IMR-90 (cell line): ENCODE measurements around the gene MTURN. TPM values are rescaled to one million over a fixed set of nuclear protein-coding genes. Genes with fewer than 3 reads are reported as not detected.

Experiments
- ATAC-seq: fragments of 200-7000 bp; cut with Tn5 transposase; 2 replicates; pipeline ENCODE4 v1.9.1; 2020; ENCODE audit warnings: low read depth, mild to moderate bottlenecking, moderate library complexity
- BruUV-seq: library from RNA; stranded (reverse); fragments of 400-500 nt; replicated peaks from 2 replicates; lab custom pipeline; 2021; lab: Mats Ljungman, UMichigan
- CTCF ChIA-PET: fragments of 300-600 bp; formaldehyde crosslinking; extraction: SDS; loops from one replicate; lab custom pipeline; 2021; ENCODE audit warnings: antibody characterized with exemption; lab: Yijun Ruan, JAX
- POLR2A ChIA-PET: fragments of 300-600 bp; sonication (Branson Sonifier 250); formaldehyde crosslinking; loops from one replicate; lab custom pipeline; 2022; ENCODE audit warnings: antibody characterized with exemption; ENCODE audit not compliant: unreplicated experiment; lab: Charles Lee
- DNase-seq: peaks from one replicate; pipeline ENCODE4 v3.0.0; 2013
- H2AFZ ChIP-seq: replicated peaks from 2 replicates; pipeline ENCODE3; 2013; ENCODE audit warnings: low read length, mild to moderate bottlenecking; ENCODE audit not compliant: poor library complexity
- H2AK5ac ChIP-seq: 2 replicates; pipeline ENCODE4 v1.6.1; 2013; ENCODE audit warnings: low read depth, low read length, inconsistent platforms
- H2AK9ac ChIP-seq: replicated peaks from 2 replicates; pipeline ENCODE3; 2013; ENCODE audit warnings: mild to moderate bottlenecking, low read depth, low read length, moderate library complexity; ENCODE audit not compliant: poor library complexity
- H2BK120ac ChIP-seq: 2 replicates; pipeline ENCODE4 v1.6.1; 2013; ENCODE audit warnings: low read depth, low read length, inconsistent platforms
- H2BK15ac ChIP-seq: 3 replicates; pipeline ENCODE4 v1.6.1; 2013; ENCODE audit warnings: low read depth, low read length, inconsistent platforms
- H2BK20ac ChIP-seq: 2 replicates; pipeline ENCODE4 v1.6.1; 2013; ENCODE audit warnings: low read depth, mild to moderate bottlenecking, inconsistent platforms, low read length, moderate library complexity
- H2BK5ac ChIP-seq: 2 replicates; pipeline ENCODE4 v1.6.1; 2013; ENCODE audit warnings: mild to moderate bottlenecking, low read depth, low read length, inconsistent platforms; ENCODE audit not compliant: poor library complexity, severe bottlenecking
- H3K14ac ChIP-seq: replicated peaks from 2 replicates; pipeline ENCODE4 v1.6.1; 2013; ENCODE audit warnings: low read depth, low read length, inconsistent platforms
- H3K18ac ChIP-seq: 2 replicates; pipeline ENCODE4 v1.6.1; 2013; ENCODE audit warnings: low read depth, low read length, control low read depth
- H3K23ac ChIP-seq: 2 replicates; pipeline ENCODE4 v1.6.1; 2013; ENCODE audit warnings: low read depth, low read length, inconsistent platforms
- H3K27ac ChIP-seq: 2 replicates; pipeline ENCODE4 v1.5.1; 2013; ENCODE audit warnings: mild to moderate bottlenecking, control low read depth, low read length; ENCODE audit not compliant: insufficient read depth
- H3K27me3 ChIP-seq: 2 replicates; pipeline ENCODE4 v1.6.1; 2013; ENCODE audit warnings: low read length; ENCODE audit not compliant: control insufficient read depth, insufficient read depth
- H3K36me3 ChIP-seq: 2 replicates; pipeline ENCODE4 v1.6.1; 2013; ENCODE audit warnings: low read length, mixed read lengths; ENCODE audit not compliant: control insufficient read depth, insufficient read depth
- H3K4ac ChIP-seq: 2 replicates; pipeline ENCODE4 v1.6.1; 2013; ENCODE audit warnings: low read depth, low read length, inconsistent platforms
- H3K4me1 ChIP-seq: 2 replicates; pipeline ENCODE4 v1.6.1; 2013; ENCODE audit warnings: low read length, mixed read lengths; ENCODE audit not compliant: control insufficient read depth, insufficient read depth
- H3K4me2 ChIP-seq: 2 replicates; pipeline ENCODE4 v1.6.1; 2013; ENCODE audit warnings: low read depth, mild to moderate bottlenecking, control low read depth, low read length, moderate library complexity
- H3K4me3 ChIP-seq: 2 replicates; pipeline ENCODE4 v1.5.1; 2013; ENCODE audit warnings: low read depth, mild to moderate bottlenecking, control low read depth, low read length, moderate library complexity; ENCODE audit not compliant: insufficient read depth
- H3K56ac ChIP-seq: 2 replicates; pipeline ENCODE4 v1.6.1; 2013; ENCODE audit warnings: low read length, inconsistent platforms; ENCODE audit not compliant: insufficient read depth; ENCODE audit errors: extremely low read depth
- H3K79me1 ChIP-seq, 2 experiments: 2 replicates each; pipeline ENCODE4 v1.6.1; 2013; ENCODE audit warnings: low read length in 2 of 2, inconsistent platforms in 1 of 2, low read depth in 1 of 2
- H3K9ac ChIP-seq: 2 replicates; pipeline ENCODE4 v1.6.1; 2013; ENCODE audit warnings: low read depth, low read length, control low read depth
- H3K9me1 ChIP-seq: 2 replicates; pipeline ENCODE4 v1.6.1; 2013; ENCODE audit warnings: low read length, inconsistent platforms; ENCODE audit not compliant: insufficient read depth
- H3K9me3 ChIP-seq: 2 replicates; pipeline ENCODE4 v1.6.1; 2013; ENCODE audit warnings: low read length; ENCODE audit not compliant: control insufficient read depth, insufficient read depth
- H4K20me1 ChIP-seq: 2 replicates; pipeline ENCODE4 v1.6.1; 2013; ENCODE audit warnings: low read length, inconsistent platforms; ENCODE audit not compliant: insufficient read depth
- H4K5ac ChIP-seq: 2 replicates; pipeline ENCODE4 v1.6.1; 2013; ENCODE audit warnings: mild to moderate bottlenecking, low read depth, low read length, control low read depth
- H4K8ac ChIP-seq, 2 experiments: 2 replicates each; pipeline ENCODE4 v1.6.1; 2013; ENCODE audit warnings: low read depth in 2 of 2, low read length in 2 of 2, control low read depth in 1 of 2, inconsistent platforms in 1 of 2
- H4K91ac ChIP-seq: 2 replicates; pipeline ENCODE4 v1.6.1; 2013; ENCODE audit warnings: low read depth, low read length, inconsistent platforms; ENCODE audit not compliant: insufficient read depth
- CTCF ChIP-seq: conservative IDR thresholded peaks from 2 replicates; pipeline ENCODE4 v1.5.1; 2012; ENCODE audit warnings: mild to moderate bottlenecking, low read depth, low read length, improper control_type of control experiment
- ELK1 ChIP-seq: fragments of 150-350 bp; IDR thresholded peaks from 2 replicates; pipeline ENCODE4 v1.6.1; 2016; ENCODE audit warnings: low read depth, mild to moderate bottlenecking, low read length, moderate library complexity, borderline replicate concordance
- MAZ ChIP-seq: IDR thresholded peaks from 2 replicates; pipeline ENCODE4 v1.6.1; 2012; ENCODE audit warnings: low read depth, mild to moderate bottlenecking, low read length, improper control_type of control experiment, moderate library complexity, borderline replicate concordance
- MXI1 ChIP-seq: IDR thresholded peaks from 2 replicates; pipeline ENCODE4 v1.6.1; 2012; ENCODE audit warnings: low read depth, mild to moderate bottlenecking, low read length, moderate library complexity, borderline replicate concordance
- NFE2L2 ChIP-seq: fragments of 150-350 bp; IDR thresholded peaks from 2 replicates; pipeline ENCODE4 v1.6.1; 2016; ENCODE audit warnings: low read depth, mild to moderate bottlenecking, low read length
- POLR2A ChIP-seq: IDR thresholded peaks from 2 replicates; pipeline ENCODE4 v1.6.1; 2012; ENCODE audit warnings: mild to moderate bottlenecking, low read depth, low read length
- RAD21 ChIP-seq: IDR thresholded peaks from 2 replicates; pipeline ENCODE4 v1.6.1; 2012; ENCODE audit warnings: low read length, improper control_type of control experiment
- USF2 ChIP-seq: fragments of 150-350 bp; IDR thresholded peaks from 2 replicates; pipeline ENCODE4 v1.6.1; 2017; ENCODE audit warnings: mild to moderate bottlenecking, antibody characterized with exemption, low read length, low read depth
- WGBS, 2 experiments: methylation state at CpG; one replicate each; pipeline versions ENCODE4 v1.1.5 to v1.1.7; 2013; ENCODE audit warnings: missing lambda C conversion rate in 2 of 2; ENCODE audit not compliant: insufficient read length in 1 of 2; ENCODE audit errors: extremely low coverage in 2 of 2; 5-methylcytosine and 5-hydroxymethylcytosine counted together
- dilution Hi-C: fragments of 300-500 bp; cut with HindIII; formaldehyde crosslinking; loops from one replicate; pipeline ENCODE4 v1.14.3; 2018; ENCODE audit warnings: low sequenced_read_pairs; ENCODE audit not compliant: unreplicated experiment
- in situ Hi-C: fragments of 300-500 bp; cut with MboI; formaldehyde crosslinking; loops from 3 replicates; pipeline ENCODE4 v1.14.3; 2019; ENCODE audit warnings: low sequenced_read_pairs, inconsistent platforms, mixed read lengths
- intact Hi-C: fragments of 100-400 bp; cut with micrococcal nuclease; formaldehyde crosslinking; loops from 2 replicates; pipeline ENCODE4 v1.10.0; 2022
- polyA plus RNA-seq, 3 experiments: library from polyadenylated mRNA; depleted of rRNA; stranded (reverse); fragments of >200 nt; gene quantifications; 2 replicates each; pipeline ENCODE4 v1.2.3, GENCODE V29; 2012; ENCODE audit warnings: low replicate concordance in 1 of 3
- total RNA-seq: library from RNA; depleted of rRNA; stranded (reverse); fragments of >200 nt; gene quantifications from 2 replicates; pipeline ENCODE4 v1.2.3, GENCODE V29; 2012

The MTURN gene
- total and polyA plus RNA-seq, 2 of the 4 experiments (the other 2 are of a cell fraction), result 2.8 to 5.6 TPM

DNA sequence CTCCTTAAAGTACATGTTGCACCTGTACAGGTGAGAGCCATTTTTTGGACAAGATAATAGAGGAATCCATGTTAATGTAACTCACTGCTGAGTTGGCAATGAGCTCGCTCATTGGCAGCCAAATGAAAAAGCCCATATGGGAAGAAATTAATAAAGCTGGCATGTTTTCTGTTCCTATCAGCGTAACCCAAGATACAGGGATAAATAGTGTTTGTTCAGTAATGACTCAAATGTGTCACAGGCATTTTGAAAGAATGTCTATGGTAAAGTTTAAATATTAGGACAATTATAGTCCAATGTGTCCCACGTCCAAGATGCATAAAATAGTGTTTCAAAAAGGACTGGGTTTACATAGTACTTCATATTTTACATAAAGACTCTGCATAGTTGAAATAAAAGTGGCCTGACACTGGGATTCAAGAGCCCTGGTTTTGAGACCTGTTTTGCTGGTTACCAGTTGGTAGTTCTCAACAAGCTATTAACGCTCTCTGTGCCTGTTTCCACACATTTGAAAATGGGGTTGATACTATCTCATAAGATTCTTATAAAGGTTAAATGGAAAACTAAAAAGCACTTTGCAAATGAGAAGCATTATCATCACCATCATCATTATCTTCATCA is 49.1 kb downstream of the MTURN start:
- H2BK120ac ChIP-seq, result no peak overlapping the region
- H3K9me1 ChIP-seq, result no peaks in the 10 kb centered on the region
- H3K4me1 ChIP-seq, result no peaks in the 10 kb centered on the region
- CTCF ChIA-PET, result interaction anchor here (0.6 to 1.2 kb wide), 2 partner anchors 10 to 20 kb away, joined by 3 to 5 read pairs; no protein-coding TSS in a partner anchor
- no peak overlapping the region for H3K4me3 ChIP-seq
- H3K36me3 ChIP-seq, result no peaks in the 10 kb centered on the region
- no peak overlapping the region for H2BK20ac ChIP-seq
- H3K18ac ChIP-seq, result no peak overlapping the region
- H4K20me1 ChIP-seq, result no peaks in the 10 kb centered on the region
- no peak overlapping the region for H4K91ac ChIP-seq
- no peak overlapping the region for H3K56ac ChIP-seq
- no peak overlapping the region for H3K27ac ChIP-seq
- DNase-seq (no peak), ATAC-seq (no peak)
- H3K23ac ChIP-seq, result no peak overlapping the region
- no peaks in the 10 kb centered on the region for H3K79me1 ChIP-seq
- no peak overlapping the region for H3K4me2 ChIP-seq
- no CpG with 5 or more reads among the region's 4 CpGs for WGBS, 2 experiments
- BruUV-seq, result no TSS peak
- no peak overlapping the region for H2BK15ac ChIP-seq
- H2AK5ac ChIP-seq, result no peak overlapping the region
- no peak overlapping the region for H2BK5ac ChIP-seq
- TF ChIP-seq CTCF, result no peak
- no peak for TF ChIP-seq MXI1
- no peak for TF ChIP-seq NFE2L2
- TF ChIP-seq POLR2A, result no peak
- TF ChIP-seq ELK1, result no peak
- no peak for TF ChIP-seq MAZ
- TF ChIP-seq RAD21, result no peak
- no peak for TF ChIP-seq USF2
- no peak overlapping the region for H3K4ac ChIP-seq
- no peak overlapping the region for H3K9ac ChIP-seq
- no peak overlapping the region for H2AK9ac ChIP-seq
- no peak overlapping the region for H4K5ac ChIP-seq
- H2AFZ ChIP-seq, result no peak overlapping the region
- no peak overlapping the region for H4K8ac ChIP-seq
- in situ Hi-C loops, result no loop called here
- dilution Hi-C loops, result no loop called here
- H3K9me3 ChIP-seq, result no peaks in the 10 kb centered on the region
- intact Hi-C loops, result no loop called here
- no peak overlapping the region for H3K14ac ChIP-seq
- POLR2A ChIA-PET, result no interaction called here
- no peaks in the 10 kb centered on the region for H3K27me3 ChIP-seq
